ENCODE measurements around the gene MRPL27. TPM values are rescaled to one million over a fixed set of nuclear protein-coding genes. Genes with fewer than 3 reads are reported as not detected.

The MRPL27 gene
- total RNA-seq, 1 donor from 2014 or later = 85.0 TPM

DNA sequence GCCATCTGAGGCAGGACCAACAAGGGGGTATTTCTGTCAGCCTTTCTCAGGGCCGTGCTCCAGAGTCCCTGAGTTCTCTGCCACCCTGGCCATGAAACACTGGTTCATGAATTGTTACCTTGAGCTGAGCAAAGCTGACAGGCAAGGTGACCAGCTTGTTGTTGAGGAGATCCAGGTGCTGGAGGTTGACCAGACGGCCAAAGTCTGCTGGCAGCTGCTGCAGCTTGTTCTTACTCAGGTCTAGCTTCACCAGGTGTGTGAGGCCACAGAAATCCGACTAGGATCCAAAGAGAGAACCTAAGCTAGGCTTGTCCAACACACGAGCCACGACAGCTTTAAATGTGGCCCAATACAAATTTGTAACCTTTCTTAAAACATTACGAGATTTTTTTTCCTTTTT, 19.6 kb upstream of the MRPL27 start:
- DNase-seq (ENCODE audit: missing footprints) (no peak), ATAC-seq (no peak)
- intact Hi-C loops (cut with DNase I) = no loop called here

DNA sequence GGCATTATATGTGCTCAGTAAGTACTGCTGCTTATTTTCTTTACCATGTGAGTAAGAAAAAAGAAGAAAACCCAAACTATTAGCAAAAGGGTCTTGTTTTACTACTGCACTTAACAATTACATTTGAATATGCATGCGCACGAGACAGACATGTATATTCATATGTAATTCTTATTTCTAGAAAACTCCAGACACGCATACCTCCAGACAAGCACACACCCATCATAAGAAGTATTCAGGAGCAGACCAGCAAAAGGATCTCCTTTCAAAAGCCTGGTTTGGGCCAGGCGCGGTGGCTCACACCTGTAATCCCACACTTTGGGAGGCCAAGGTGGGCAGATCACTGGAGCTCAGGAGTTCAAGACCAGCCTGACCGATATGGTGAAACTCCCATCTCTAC, 16.6 kb upstream of the MRPL27 start:
- ATAC-seq (no peak), DNase-seq (ENCODE audit: missing footprints) (no peak)
- intact Hi-C loops (cut with DNase I) = no loop called here

DNA sequence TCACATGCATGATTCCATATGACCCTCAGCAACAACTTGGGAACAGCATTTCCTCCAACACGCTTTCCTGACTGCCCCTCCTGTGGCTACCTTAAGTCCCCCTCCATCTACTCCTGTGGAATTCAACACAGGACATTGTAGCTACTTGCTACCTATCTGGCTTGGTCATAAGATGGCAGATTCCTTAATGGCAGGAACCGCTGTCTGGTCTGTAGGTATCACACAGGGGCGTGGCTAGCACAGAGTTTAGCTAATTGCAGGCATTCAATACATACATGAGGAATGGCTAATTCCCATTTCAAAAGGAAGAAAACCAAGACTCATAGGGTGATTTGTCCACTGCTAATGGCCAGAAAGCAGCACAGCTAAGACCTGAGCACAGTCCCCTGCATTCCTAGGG, 15.7 kb upstream of the MRPL27 start:
- intact Hi-C loops (cut with DNase I) = no loop called here
- DNase-seq (ENCODE audit: missing footprints) (no peak), ATAC-seq (no peak)

DNA sequence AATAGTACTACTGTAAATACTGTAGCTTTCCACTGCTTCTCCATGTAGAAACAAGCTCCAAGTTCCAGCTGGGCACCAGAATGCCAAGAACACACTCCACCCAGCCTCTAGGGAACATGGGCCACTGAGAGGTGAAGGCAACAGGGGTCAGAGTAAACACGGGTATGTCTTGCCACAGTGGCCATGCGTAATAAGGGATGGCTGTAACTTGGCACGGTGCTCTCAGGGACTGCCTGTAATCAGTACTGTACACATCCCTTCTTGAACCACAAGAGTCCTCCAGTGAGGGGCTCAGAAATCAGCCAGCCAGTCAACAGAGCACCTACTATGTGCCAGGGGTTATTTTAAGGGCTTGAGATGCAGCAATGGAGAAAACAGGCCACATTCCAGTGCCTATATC, 13.5 kb upstream of the MRPL27 start:
- DNase-seq (ENCODE audit: missing footprints) (no peak), ATAC-seq (no peak)
- intact Hi-C loops (cut with DNase I) = no loop called here

DNA sequence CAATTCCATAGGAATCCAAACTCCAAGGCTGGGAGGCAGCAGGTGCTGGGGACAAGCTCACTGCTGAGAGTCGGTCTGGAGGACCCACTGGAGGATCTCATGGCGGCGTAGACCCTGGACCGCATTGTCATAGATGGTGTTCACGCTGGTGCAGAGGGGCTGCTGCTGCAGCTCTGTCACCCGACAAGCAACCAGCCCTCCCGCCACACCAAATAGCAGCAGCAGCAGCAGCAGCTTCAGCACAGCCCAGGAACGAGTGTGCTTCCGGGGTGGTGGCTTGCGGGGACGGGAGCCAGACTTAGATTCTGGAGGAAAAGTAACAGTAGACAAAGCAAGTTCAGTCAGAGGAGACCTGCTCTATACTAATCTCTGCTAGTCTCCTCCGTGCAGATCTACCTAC, 9.9 kb upstream of the MRPL27 start:
- intact Hi-C loops (cut with DNase I) = no loop called here
- no peak for ATAC-seq
- no peak for DNase-seq (ENCODE audit: missing footprints)

DNA sequence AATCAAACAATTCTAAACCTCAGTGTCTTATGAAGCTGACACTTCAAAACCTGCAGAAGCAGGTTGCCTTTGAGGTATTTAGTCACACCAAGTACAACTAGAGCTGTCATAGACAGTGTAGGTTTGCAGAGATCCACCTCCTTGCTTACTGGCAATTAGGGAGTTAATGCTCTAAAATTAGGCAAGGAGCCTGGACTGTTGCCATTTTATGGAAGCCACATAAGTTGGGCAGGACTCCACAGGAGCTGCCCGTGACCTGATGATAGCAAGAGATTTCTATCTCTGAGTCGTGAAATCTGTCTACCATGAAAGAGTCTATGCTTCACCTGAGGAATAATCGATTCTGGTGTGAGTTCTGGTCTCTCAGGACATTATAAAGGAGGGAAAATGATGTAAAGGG, 8.9 kb upstream of the MRPL27 start:
- ATAC-seq (no peak), DNase-seq (ENCODE audit: missing footprints) (no peak)
- intact Hi-C loops (cut with DNase I) = no loop called here

DNA sequence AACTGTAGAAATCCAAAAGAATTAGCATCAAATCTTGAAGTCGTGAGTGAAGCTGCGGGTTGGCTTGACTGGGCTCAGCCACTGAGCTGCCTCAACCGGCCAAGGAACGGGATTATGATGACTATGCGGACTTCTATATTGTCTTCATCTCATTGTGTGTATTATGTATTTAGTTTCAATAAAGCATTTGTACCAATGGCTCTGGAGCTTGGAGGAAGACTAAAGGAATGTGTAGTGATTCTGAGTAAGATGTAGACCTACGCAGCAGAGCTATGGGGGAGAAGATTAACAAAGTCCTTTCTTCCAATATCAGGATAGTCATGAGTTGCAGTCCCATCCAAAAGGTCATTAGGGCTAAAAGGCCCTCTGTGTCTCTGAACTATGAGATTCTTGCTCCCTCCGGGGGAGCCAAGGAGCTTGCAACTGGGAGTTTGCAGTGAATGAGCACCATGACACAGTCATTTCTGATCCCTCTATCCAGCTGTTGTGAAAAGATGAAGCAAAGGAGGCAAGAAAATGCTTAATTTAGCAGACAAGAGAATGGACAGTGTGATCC, 8.4 kb upstream of the MRPL27 start:
- ATAC-seq (no peak), DNase-seq (ENCODE audit: missing footprints) (no peak)
- intact Hi-C loops (cut with DNase I) = no loop called here

DNA sequence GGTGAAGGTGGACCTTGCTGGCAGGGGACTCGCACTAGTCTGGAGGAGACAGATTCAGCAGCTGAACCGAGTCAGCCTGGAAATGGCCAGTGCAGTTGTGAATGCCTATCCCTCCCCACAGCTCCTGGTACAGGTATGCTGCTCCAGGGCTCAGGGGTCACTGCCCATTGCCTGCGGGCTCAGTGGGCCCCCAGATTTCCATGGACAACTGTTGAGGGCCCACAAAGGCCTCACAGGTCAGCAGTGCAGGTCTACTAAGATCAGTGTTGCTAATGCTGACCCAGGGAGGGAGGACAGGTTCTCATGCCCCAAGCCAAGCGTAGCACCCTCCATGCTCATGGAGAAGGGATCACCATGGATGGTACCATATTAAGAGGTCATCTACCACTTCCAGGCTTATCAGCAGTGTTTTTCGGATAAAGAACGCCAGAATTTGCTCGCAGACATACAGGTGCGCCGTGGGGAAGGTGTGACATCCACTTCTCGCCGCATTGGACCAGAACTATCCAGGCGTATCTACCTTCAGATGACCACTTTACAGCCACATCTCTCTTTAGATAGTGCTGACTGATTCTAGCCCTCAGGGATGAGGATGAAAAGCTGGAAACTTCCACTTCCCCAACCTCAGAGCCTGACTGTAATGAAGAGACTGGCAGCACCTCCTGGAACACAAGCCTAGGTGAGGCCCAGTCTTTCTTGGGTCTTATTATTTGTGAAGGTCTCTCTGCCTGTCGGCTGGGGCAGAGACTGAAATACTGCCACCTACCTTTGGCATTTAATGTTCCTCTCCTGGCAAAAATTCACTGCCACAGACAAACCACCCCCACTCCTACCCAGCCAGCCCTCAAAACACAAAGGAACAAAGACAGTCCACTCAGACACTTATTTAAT, 7.6 kb upstream of the MRPL27 start:
- peak; percentile 42 for ATAC-seq
- no peak for DNase-seq (ENCODE audit: missing footprints)
- intact Hi-C loops (cut with DNase I) = no loop called here

DNA sequence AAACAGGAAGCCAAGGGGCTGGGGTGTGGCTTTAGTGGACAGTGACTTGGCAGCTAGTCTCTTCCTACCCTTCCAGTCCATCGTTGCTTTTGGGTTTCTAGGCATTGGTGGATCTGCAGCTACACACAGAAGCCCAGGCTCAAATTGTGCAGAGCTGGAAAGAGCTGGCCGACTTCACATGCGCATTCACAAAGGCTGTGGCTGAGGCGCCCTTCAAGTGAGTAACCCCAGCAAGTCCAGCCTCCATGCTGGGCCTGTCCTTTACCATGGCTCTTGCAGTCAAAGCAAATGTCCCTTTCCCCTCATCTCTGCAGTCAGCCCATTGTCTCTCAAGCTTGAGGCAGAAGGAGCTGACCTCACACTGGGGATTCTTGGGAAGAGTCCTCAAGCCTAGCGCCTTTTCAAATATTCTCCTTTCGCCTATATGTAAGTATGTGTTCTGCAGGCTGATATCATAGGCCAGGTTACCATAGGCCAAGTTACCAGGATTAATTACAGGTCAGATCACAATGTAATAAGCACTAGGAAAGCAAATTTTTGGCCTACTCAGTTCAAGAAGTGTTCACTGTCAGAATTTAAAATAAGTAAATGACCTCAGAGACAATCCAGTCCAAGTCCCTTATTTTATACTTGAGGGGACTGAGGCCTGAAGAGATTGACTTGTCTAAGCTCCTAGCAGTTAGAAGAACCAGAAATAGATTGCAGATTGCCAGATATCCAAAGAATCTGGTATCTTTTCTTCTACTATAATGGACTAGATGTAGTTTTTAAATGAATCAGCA, 6.6 kb upstream of the MRPL27 start:
- ATAC-seq (no peak), DNase-seq (ENCODE audit: missing footprints) (no peak)
- intact Hi-C loops (cut with DNase I) = no loop called here

DNA sequence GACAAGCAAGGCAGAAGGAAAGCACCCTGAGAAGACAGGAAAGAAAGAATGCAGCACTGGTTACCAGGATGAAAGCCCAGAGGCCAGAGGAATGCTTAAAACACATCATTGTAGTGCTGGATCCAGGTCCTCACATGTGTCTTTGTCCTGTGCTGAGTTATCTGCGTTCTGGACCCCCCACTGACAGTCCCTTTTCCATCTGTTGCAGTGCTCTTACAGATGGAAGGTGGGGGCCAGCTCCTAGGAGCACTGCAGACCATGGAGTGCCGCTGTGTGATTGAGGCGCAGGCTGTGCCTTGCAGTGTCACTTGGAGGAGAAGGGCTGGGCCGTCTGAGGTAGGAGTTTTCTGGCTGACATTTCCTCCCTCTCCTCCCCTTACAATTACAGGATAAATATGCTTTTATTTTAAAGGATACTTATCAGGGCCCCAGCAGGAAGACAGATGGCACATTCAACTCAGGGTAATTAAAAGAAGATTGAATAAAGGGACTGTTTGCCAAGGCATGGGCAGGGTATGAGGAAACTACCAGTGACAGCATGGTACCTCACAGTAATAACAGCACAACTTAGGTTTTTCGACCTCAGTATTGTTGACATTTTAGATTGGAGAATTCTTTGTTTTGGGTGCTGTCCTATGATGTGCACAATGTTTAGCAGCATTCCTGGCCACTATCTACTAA, 3.0 kb upstream of the MRPL27 start:
- DNase-seq (ENCODE audit: missing footprints) = no peak
- no peak for ATAC-seq
- intact Hi-C loops (cut with DNase I) = no loop called here

DNA sequence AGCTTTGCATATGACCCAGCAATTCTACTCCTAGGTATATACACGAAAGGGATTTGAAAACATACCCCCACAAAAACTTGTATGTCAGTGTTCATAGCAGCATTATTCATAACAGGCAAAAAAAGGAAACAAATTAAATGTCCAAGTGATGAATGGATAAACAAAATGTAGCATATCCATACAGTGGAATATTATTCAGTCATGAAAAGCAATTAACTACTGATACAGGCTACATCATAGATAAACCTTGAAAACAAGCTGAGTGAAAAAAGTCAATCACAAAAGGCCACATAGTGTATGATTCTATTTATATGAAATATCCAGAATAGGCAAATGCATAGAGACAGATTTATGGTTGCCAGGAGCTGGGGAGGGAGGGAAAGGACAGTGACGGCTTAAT, 721 bp upstream of the MRPL27 start:
- DNase-seq (ENCODE audit: missing footprints) (no peak), ATAC-seq (no peak)
- intact Hi-C loops (cut with DNase I) = loop anchor here (2.0 kb wide), 1 partner anchor 23 kb away; the partner anchor contains the start of gene LRRC59

DNA sequence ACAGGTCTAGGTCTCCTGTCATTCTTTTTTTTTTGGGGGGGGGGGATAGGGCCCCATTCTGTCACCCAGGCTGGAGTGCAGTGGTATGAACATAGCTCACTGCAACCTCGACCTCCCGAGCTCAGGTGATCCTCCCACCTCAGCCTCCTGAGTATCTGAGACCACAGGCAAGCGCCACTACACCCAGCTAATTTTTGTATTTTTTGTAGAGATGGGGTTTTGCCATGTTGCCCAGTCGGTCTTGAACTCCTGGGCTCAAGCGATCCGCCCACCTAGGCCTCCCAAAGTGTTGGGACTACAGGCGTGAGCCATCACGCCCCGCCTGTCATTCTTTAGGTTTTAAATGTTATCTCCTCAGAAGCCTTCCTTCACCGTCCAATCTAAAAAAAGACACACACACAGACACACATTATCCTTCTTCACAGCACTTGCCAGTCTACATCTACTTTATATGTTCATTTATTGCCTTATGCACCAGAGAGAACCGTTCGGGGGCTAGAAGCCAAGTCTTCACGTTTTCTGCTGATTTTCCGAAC, 694 bp downstream of the MRPL27 start:
- intact Hi-C loops (cut with DNase I) = loop anchor here (2.0 kb wide), 1 partner anchor 25 kb away; the partner anchor contains the start of gene LRRC59
- DNase-seq (ENCODE audit: missing footprints) (no peak), ATAC-seq (no peak)

DNA sequence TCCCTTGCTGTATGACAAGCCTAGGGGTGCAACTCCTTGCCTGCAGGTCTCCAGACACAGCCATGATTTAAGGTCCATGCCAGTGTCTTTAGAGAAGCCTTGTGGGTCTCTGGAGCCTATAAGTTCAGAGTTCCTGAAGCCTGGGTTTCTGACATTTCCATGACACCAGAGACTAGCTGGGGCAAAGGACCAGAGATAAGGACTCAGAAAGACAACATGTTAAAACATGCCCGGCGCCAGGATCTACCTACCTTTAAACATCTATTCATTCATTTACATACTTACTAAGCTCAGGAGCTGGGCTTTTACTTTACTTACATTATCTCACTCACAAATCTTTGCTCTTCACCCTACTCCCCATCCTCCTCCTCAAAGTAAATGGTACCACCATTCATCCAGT, 1.5 kb downstream of the MRPL27 start:
- intact Hi-C loops (cut with DNase I) = no loop called here
- ATAC-seq = no peak
- DNase-seq (ENCODE audit: missing footprints) = no peak

DNA sequence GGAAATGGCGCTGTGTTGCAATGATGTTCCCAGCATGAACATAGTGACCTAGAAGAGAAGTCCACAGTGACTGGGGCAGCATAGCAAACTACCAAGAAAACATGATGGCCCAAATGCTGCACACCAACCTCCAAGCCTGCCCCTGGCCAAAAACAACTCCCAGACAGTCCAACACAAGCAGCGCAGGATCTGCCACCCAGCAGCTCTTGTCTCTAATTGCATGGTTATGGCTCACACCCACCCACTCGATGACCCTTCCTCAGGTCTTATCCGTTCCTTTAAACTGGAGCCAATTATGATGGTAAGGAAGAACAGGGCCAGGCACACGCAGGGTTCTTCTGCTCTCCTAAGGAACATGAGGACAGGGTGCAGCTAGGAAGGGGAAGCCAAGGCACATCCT, 2.9 kb downstream of the MRPL27 start:
- DNase-seq (ENCODE audit: missing footprints) (no peak), ATAC-seq (no peak)
- intact Hi-C loops (cut with DNase I) = no loop called here

DNA sequence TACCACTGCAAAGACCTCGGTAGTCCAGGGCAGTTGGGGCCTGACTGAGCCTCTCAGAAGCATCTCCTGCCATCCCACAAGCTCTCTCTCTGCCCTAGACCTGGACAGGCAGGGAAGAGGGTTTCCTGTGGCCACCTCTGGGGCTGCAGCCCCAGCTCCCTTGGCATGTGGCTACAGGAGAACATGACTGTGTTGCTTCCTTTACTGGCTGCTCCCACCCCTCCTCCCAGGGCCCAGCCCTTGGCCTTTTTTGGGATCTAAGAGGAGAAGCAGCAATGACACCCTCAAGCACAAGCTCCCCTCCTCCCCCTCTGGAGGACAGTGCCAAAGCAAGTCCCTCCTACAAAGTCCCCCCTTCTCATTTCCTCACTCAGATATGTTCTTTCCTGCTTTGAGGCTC, 5.6 kb downstream of the MRPL27 start:
- intact Hi-C loops (cut with DNase I) = no loop called here
- ATAC-seq (no peak), DNase-seq (ENCODE audit: missing footprints) (no peak)

DNA sequence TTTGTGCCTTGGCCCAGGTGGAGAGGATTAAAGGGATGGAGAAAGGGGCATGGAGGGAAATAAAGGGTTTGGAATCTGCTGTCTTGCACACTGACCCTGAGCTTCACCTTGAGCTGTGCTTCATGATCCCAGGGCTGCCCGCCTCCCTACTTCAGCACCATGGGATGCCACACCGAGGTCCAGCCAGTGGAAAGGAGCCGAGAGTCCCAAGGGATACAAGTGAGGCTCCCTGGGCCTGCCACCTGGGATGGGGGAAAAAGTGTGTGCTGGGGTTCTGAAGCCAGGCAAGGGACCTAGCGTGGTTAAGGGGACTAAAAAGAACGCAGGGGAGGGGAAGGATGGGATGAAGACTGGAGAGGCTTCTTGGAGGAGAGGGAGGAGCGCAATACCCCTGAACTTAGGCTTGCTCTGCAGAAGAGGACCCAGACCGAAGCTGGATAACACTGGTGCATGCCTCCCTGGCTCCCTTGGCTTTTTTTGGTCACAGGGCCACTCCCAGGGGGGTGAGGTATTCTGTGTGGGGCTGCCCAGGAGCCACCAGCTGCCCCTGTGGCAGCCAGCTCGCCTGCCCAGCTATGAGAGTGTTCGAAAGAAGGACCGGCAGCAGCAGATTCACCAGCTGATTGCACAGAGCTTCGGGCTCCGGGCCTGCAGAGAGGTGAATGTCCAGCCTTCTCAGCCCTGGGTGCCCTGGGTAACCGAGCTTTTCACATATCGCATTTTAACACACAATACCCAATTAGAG, 7.2 kb downstream of the MRPL27 start:
- intact Hi-C loops (cut with DNase I) = no loop called here
- DNase-seq (ENCODE audit: missing footprints) = no peak
- no peak for ATAC-seq

DNA sequence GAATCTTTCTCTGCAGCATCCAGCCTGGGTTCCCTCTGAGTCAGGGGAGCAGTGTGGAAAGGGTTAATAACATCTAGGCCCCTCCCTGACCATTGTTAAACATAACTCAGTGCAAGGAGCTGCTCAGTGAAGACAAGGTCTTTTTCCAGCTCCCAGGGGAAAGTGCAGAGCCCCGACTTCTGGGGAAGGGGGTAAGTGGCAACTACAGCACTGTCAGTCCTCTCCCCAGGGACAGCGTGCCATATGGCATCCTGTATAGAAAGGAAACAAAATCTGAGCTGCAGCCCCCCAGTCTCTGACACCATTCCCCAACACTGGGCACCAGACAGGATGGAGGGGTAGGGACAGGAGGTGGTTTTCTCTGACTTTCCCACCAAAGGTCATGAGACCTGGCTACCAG, 7.8 kb downstream of the MRPL27 start:
- intact Hi-C loops (cut with DNase I) = no loop called here
- ATAC-seq = no peak
- no peak for DNase-seq (ENCODE audit: missing footprints)

DNA sequence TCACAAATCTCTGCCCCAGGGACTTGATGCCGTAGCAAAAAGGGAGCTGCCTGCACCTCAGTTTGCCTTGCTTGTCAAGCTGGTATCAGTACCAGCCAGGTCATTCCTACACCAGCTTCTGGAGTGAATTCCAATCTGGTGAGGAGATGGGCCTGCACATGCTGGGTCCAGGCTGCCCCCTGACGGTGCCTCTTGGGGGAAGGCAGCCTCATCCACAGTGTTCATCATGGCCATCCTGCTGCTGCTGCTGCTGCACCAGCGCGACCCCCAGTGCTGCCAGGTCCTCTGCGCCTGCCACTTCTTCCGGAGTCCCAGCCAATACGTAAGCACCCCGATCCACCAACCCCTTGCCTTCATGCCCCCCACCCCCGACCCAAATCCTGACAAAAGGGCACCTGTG, 8.3 kb downstream of the MRPL27 start:
- intact Hi-C loops (cut with DNase I) = loop anchor here (5.0 kb wide), 1 partner anchor 113 kb away; the partner anchor contains the start of gene RSAD1
- no peak for DNase-seq (ENCODE audit: missing footprints)
- ATAC-seq = no peak

Measured in Right ventricle myocardium inferior (tissue), 1 donor.